Measurements from ENCODE around the gene CEP63. TPM values are rescaled to one million over a fixed set of nuclear protein-coding genes. Genes with fewer than 3 reads are reported as not detected.

The CEP63 gene
- total and polyA plus RNA-seq, 9 of the 15 experiments (the other 6 are each of a cell fraction or from before 2014, with no cell fraction given) = 5.1 to 17.8 (median 10.6) TPM

DNA sequence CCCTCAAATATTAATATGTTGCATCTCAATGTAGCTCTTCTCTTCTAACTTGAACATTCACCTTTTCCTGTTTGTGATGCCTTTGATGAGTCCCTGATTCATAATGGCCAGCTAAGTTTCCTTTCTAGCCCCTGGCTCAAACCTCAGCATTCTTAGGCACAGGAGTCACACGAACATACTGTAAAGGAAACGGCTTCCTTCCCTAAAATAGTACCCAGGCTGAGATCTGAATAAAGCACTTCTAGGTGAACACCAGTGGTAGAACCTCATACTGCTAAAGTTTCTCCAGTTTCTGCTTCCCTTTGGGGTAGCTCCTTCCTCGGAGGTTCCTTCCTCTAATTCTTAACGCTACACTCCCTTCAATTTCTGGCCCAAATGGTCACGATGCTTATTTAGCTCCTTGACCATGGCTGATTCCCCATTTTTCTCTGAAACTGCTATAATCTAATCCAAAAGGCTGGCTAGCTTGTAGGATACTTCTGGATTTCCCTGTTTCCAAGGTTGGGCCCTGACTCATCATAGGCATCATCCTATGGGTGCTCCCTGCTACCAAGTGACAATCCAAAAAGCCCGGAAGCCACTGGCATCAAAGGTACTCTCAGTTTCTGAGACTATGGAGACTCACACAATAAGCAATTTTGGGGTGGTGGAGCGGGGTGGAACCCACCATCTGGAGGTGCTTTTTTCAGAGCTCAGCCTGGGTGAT lies 2.5 kb upstream of the CEP63 start:
- WGBS (ENCODE audit: insufficient coverage, low coverage, missing lambda C conversion rate) = 84% methylated on average over 7 of the region's 7 CpGs
- ATAC-seq (no peak), FAIRE-seq (no peak), DNase-seq (ENCODE audit: extremely low read depth in 1 of 4, low spot score in 3 of 4) (no peak)
- Histone ChIP-seq H3K27ac (ENCODE audit: extremely low read depth, low read depth, low read length) (peak overlapping the region; percentile 57; the same call in 1 of the 3 replicates), H3K9me3 (replicated peaks; ENCODE audit: control insufficient read depth, insufficient read depth, low read depth, low read length) (no peaks in the 10 kb centered on the region), H3K79me2 (ENCODE audit: control insufficient read depth, insufficient read depth, low read length) (peaks cover 51% of the 10 kb centered on the region), H3K9me1 (ENCODE audit: control insufficient read depth, insufficient read depth, low read length) (no peaks in the 10 kb centered on the region), H4K20me1 (replicated peaks; ENCODE audit: control insufficient read depth, insufficient read depth, low read length) (no peaks in the 10 kb centered on the region), H3K4me2 (ENCODE audit: insufficient read depth, low read length) (peak overlapping the region; percentile 46), H3K36me3 (ENCODE audit: control insufficient read depth, insufficient read depth, low read length) (peaks cover 52% of the 10 kb centered on the region), H3K27me3 (ENCODE audit: control insufficient read depth in 2 of 2, insufficient read depth in 2 of 2, low read length in 2 of 2) (no peaks in the 10 kb centered on the region), H3K4me1 (replicated peaks in 1 of 2; ENCODE audit: control insufficient read depth in 2 of 2, insufficient read depth in 2 of 2, low read length in 2 of 2) (peaks cover 8 to 17% of the 10 kb centered on the region in 2 experiments; a peak in 4 of 5 replicates), H2AFZ (ENCODE audit: low read depth, low read length) (no peak overlapping the region), H3K4me3 (peak overlapping the region; percentile 74; the same call in 1 of the 2 replicates), H3K9ac (ENCODE audit: insufficient read depth in 1 of 2, low read depth in 2 of 2, low read length in 2 of 2) (peak overlapping the region; percentile 83 to 93; a peak in 3 of 4 replicates)
- no peak for TF ChIP-seq SNRNP70 (optimal IDR thresholded peaks at IDR 0.05; ENCODE audit: low read depth, low read length)
- TF ChIP-seq NONO (IDR thresholded peaks at IDR 0.05; ENCODE audit: low read depth in 2 of 2, low read length in 1 of 2) = no peak
- TF ChIP-seq U2AF1 (optimal IDR thresholded peaks at IDR 0.05; ENCODE audit: low read depth, low read length) = no peak
- TF ChIP-seq, protein P1, sequence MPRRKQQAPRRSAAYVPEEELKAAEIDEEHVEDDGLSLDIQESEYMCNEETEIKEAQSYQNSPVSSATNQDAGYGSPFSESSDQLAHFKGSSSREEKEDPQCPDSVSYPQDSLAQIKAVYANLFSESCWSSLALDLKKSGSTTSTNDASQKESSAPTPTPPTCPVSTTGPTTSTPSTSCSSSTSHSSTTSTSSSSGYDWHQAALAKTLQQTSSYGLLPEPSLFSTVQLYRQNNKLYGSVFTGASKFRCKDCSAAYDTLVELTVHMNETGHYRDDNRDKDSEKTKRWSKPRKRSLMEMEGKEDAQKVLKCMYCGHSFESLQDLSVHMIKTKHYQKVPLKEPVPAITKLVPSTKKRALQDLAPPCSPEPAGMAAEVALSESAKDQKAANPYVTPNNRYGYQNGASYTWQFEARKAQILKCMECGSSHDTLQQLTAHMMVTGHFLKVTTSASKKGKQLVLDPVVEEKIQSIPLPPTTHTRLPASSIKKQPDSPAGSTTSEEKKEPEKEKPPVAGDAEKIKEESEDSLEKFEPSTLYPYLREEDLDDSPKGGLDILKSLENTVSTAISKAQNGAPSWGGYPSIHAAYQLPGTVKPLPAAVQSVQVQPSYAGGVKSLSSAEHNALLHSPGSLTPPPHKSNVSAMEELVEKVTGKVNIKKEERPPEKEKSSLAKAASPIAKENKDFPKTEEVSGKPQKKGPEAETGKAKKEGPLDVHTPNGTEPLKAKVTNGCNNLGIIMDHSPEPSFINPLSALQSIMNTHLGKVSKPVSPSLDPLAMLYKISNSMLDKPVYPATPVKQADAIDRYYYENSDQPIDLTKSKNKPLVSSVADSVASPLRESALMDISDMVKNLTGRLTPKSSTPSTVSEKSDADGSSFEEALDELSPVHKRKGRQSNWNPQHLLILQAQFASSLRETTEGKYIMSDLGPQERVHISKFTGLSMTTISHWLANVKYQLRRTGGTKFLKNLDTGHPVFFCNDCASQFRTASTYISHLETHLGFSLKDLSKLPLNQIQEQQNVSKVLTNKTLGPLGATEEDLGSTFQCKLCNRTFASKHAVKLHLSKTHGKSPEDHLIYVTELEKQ (CRISPR knock-in tag; IDR thresholded peaks at IDR 0.05) = no peak
- TF ChIP-seq ZNF77 (CRISPR knock-in tag; IDR thresholded peaks at IDR 0.05) = no peak
- no peak for TF ChIP-seq ERF (CRISPR knock-in tag; IDR thresholded peaks at IDR 0.05)
- TF ChIP-seq IRF2 (CRISPR knock-in tag; IDR thresholded peaks at IDR 0.05) = no peak
- TF ChIP-seq GATA2 (CRISPR knock-in tag; IDR thresholded peaks at IDR 0.05) = no peak
- TF ChIP-seq PTBP1 (IDR thresholded peaks at IDR 0.05; ENCODE audit: low read depth, low read length) = no peak
- no peak for TF ChIP-seq GABPA (tag; conservative IDR thresholded peaks at IDR 0.05; ENCODE audit: low read depth)
- no peak for TF ChIP-seq COPS2 (conservative IDR thresholded peaks at IDR 0.05)
- no peak for TF ChIP-seq JUN (IDR thresholded peaks at IDR 0.05; ENCODE audit: borderline replicate concordance, low read depth, low read length)
- no peak for TF ChIP-seq JUN (CRISPR knock-in tag; IDR thresholded peaks at IDR 0.05; ENCODE audit: borderline replicate concordance)
- TF ChIP-seq, protein P2, sequence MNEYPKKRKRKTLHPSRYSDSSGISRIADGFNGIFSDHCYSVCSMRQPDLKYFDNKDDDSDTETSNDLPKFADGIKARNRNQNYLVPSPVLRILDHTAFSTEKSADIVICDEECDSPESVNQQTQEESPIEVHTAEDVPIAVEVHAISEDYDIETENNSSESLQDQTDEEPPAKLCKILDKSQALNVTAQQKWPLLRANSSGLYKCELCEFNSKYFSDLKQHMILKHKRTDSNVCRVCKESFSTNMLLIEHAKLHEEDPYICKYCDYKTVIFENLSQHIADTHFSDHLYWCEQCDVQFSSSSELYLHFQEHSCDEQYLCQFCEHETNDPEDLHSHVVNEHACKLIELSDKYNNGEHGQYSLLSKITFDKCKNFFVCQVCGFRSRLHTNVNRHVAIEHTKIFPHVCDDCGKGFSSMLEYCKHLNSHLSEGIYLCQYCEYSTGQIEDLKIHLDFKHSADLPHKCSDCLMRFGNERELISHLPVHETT (CRISPR knock-in tag; conservative IDR thresholded peaks at IDR 0.05 in 1 of 2, IDR thresholded peaks at IDR 0.05 in 1 of 2) = no peak
- TF ChIP-seq MED1 (CRISPR knock-in tag; IDR thresholded peaks at IDR 0.05; ENCODE audit: borderline replicate concordance) = no peak
- BruUV-seq (replicated peaks) = no TSS peak
- CTCF ChIA-PET (ENCODE audit: low intra/inter-chr PET ratio) = no interaction called here
- in situ Hi-C loops (cut with MboI) (loop anchor here (25.0 kb wide), 1 partner anchor 671 kb away; the partner anchor contains the start of gene SRPRB), intact Hi-C loops (cut with micrococcal nuclease) (no loop called here)
- POLR2A ChIA-PET = interaction anchor here (0.7 to 1.9 kb wide), 2 partner anchors 8 to 21 kb away, joined by 5 read pairs; no protein-coding TSS in a partner anchor
